H1 (cell line): Measurements from ENCODE around the gene MAF. TPM values are rescaled to one million over a fixed set of nuclear protein-coding genes. Genes with fewer than 3 reads are reported as not detected.

Experiments
- CTCF ChIA-PET: fragments of 300-600 bp; sonication (Branson Sonifier 250); formaldehyde crosslinking; loops from one replicate; lab custom pipeline; 2021; ENCODE audit not compliant: partially characterized antibody; lab: Charles Lee
- POLR2A ChIA-PET: fragments of 300-600 bp; sonication (Branson Sonifier 250); formaldehyde crosslinking; loops from one replicate; lab custom pipeline; 2021; ENCODE audit warnings: inconsistent platforms; ENCODE audit not compliant: partially characterized antibody; lab: Charles Lee
- DNase-seq, 2 experiments: peaks; one replicate each; pipeline versions ENCODE4 v3.0.0 to v3.0.0-alpha.2; 2010 to 2022; ENCODE audit warnings: low spot score in 2 of 2, low read depth in 1 of 2, mixed read lengths in 1 of 2
- FAIRE-seq: peaks from 2 replicates; lab custom pipeline; 2011; peaks lifted over from hg19 to GRCh38; lab: Jason Lieb, UNC
- H2AFZ ChIP-seq: 2 replicates; pipeline ENCODE4 v1.8.1; 2012; ENCODE audit warnings: low read length, inconsistent platforms
- H2AK5ac ChIP-seq: 2 replicates; pipeline ENCODE4 v1.6.1; 2013; ENCODE audit warnings: low read depth, low read length
- H2BK120ac ChIP-seq: replicated peaks from 2 replicates; pipeline ENCODE3; 2013; ENCODE audit warnings: low read depth, low read length, inconsistent platforms
- H2BK12ac ChIP-seq: 2 replicates; pipeline ENCODE4 v1.6.1; 2013; ENCODE audit warnings: low read depth, low read length
- H2BK15ac ChIP-seq: 2 replicates; pipeline ENCODE4 v1.6.1; 2013; ENCODE audit warnings: low read length
- H2BK20ac ChIP-seq: 2 replicates; pipeline ENCODE4 v1.6.1; 2013; ENCODE audit warnings: low read length
- H2BK5ac ChIP-seq: 2 replicates; pipeline ENCODE4 v1.6.1; 2013; ENCODE audit warnings: low read depth, low read length
- H3K14ac ChIP-seq: 2 replicates; pipeline ENCODE4 v1.6.1; 2013; ENCODE audit warnings: inconsistent platforms; ENCODE audit not compliant: insufficient read length
- H3K18ac ChIP-seq: 2 replicates; pipeline ENCODE4 v1.6.1; 2013; ENCODE audit warnings: low read length; ENCODE audit errors: extremely low read depth
- H3K23ac ChIP-seq: 2 replicates; pipeline ENCODE4 v1.6.1; 2013; ENCODE audit warnings: inconsistent platforms; ENCODE audit not compliant: insufficient read length
- H3K23me2 ChIP-seq: 2 replicates; pipeline ENCODE4 v1.6.1; 2013; ENCODE audit warnings: low read depth, low read length
- H3K27ac ChIP-seq: 2 replicates; pipeline ENCODE4 v1.6.1; 2011; ENCODE audit warnings: low read depth, low read length, inconsistent platforms
- H3K27me3 ChIP-seq, 4 experiments: replicated peaks in 1 of 4; 1 replicate in 1 of 4; 2 replicates in 3 of 4; pipeline versions ENCODE4 v1.6.1 to v1.8.1; 2011 to 2013; ENCODE audit warnings: low read length in 3 of 4, mild to moderate bottlenecking in 3 of 4, inconsistent platforms in 2 of 4, mixed read lengths in 2 of 4, moderate library complexity in 1 of 4; ENCODE audit not compliant: control insufficient read depth in 3 of 4, insufficient read depth in 3 of 4; ENCODE audit errors: extremely low read depth in 1 of 4
- H3K36me3 ChIP-seq, 4 experiments: 2 replicates each; pipeline versions ENCODE4 v1.6.1 to v1.8.1; 2011 to 2013; ENCODE audit warnings: mild to moderate bottlenecking in 4 of 4, low read length in 3 of 4, moderate library complexity in 2 of 4, control low read depth in 1 of 4, inconsistent platforms in 1 of 4; ENCODE audit not compliant: insufficient read depth in 4 of 4, control insufficient read depth in 2 of 4
- H3K4ac ChIP-seq: replicated peaks from 2 replicates; pipeline ENCODE3; 2013; ENCODE audit warnings: low read length, low read depth, mixed read lengths, inconsistent platforms; ENCODE audit not compliant: insufficient read length
- H3K4me1 ChIP-seq, 4 experiments: replicated peaks in 1 of 4; 1 replicate in 1 of 4; 2 replicates in 3 of 4; pipeline versions ENCODE4 v1.6.1 to v1.8.1; 2011 to 2013; ENCODE audit warnings: low read length in 3 of 4, inconsistent platforms in 2 of 4, mixed read lengths in 1 of 4; ENCODE audit not compliant: insufficient read depth in 4 of 4, control insufficient read depth in 3 of 4
- H3K4me2 ChIP-seq, 2 experiments: 2 replicates each; pipeline versions ENCODE4 v1.6.1 to v1.8.1; 2011 to 2013; ENCODE audit warnings: low read depth in 2 of 2, low read length in 2 of 2, control low read depth in 1 of 2, inconsistent platforms in 1 of 2, mild to moderate bottlenecking in 1 of 2; ENCODE audit not compliant: insufficient read depth in 1 of 2
- H3K4me3 ChIP-seq, 4 experiments: fragments of 200-600, 300-600 bp in 1 of 4; sonication (generic), shearing (Covaris generic), sonication (Bioruptor Twin) in 1 of 4; 2 replicates each; pipeline versions ENCODE4 v1.5.1 to v1.8.1; 2011 to 2016; ENCODE audit warnings: low read length in 4 of 4, low read depth in 3 of 4, control low read depth in 2 of 4, inconsistent platforms in 2 of 4, mild to moderate bottlenecking in 2 of 4, mixed read lengths in 1 of 4, moderate library complexity in 1 of 4; ENCODE audit not compliant: insufficient read depth in 2 of 4; ENCODE audit errors: extremely low read depth in 1 of 4
- H3K56ac ChIP-seq: replicated peaks from 2 replicates; pipeline ENCODE3; 2013; ENCODE audit warnings: low read depth, mild to moderate bottlenecking, mixed read lengths, low read length, inconsistent platforms; ENCODE audit not compliant: insufficient read length
- H3K79me1 ChIP-seq: 2 replicates; pipeline ENCODE4 v1.6.1; 2013; ENCODE audit warnings: low read depth, low read length, control low read depth
- H3K79me2 ChIP-seq, 2 experiments: 2 replicates each; pipeline versions ENCODE4 v1.6.1 to v1.8.1; 2012 to 2013; ENCODE audit warnings: low read length in 2 of 2, mild to moderate bottlenecking in 2 of 2, inconsistent platforms in 1 of 2; ENCODE audit not compliant: insufficient read depth in 2 of 2, control insufficient read depth in 1 of 2
- H3K9ac ChIP-seq, 4 experiments: replicated peaks in 1 of 4; 1 replicate in 1 of 4; 2 replicates in 3 of 4; pipeline versions ENCODE4 v1.6.1 to v1.8.1; 2011 to 2013; ENCODE audit warnings: low read depth in 3 of 4, low read length in 3 of 4, control low read depth in 2 of 4, mild to moderate bottlenecking in 2 of 4, moderate library complexity in 2 of 4, inconsistent platforms in 1 of 4; ENCODE audit errors: extremely low read depth in 1 of 4
- H3K9me3 ChIP-seq, 2 experiments: 2 replicates each; pipeline versions ENCODE4 v1.6.1 to v1.8.1; 2012 to 2013; ENCODE audit warnings: mild to moderate bottlenecking in 2 of 2, moderate library complexity in 2 of 2, control low read depth in 1 of 2, inconsistent platforms in 1 of 2, low read depth in 1 of 2, low read length in 1 of 2, mixed read lengths in 1 of 2; ENCODE audit not compliant: insufficient read depth in 2 of 2
- H4K20me1 ChIP-seq, 2 experiments: replicated peaks in 1 of 2; 2 replicates each; pipeline versions ENCODE3 to v1.8.1; 2011 to 2013; ENCODE audit warnings: inconsistent platforms in 2 of 2, low read length in 2 of 2, mild to moderate bottlenecking in 1 of 2; ENCODE audit not compliant: insufficient read depth in 2 of 2, control insufficient read depth in 1 of 2
- H4K5ac ChIP-seq: 2 replicates; pipeline ENCODE4 v1.6.1; 2013; ENCODE audit warnings: low read length, low read depth, mixed read lengths, inconsistent platforms; ENCODE audit not compliant: insufficient read length
- H4K8ac ChIP-seq: 2 replicates; pipeline ENCODE4 v1.8.0; 2013; ENCODE audit warnings: mild to moderate bottlenecking, moderate library complexity, low read length, inconsistent platforms; ENCODE audit not compliant: insufficient read depth; ENCODE audit errors: extremely low read depth
- H4K91ac ChIP-seq: replicated peaks from 2 replicates; pipeline ENCODE3; 2013; ENCODE audit warnings: low read length, mixed read lengths, inconsistent platforms; ENCODE audit not compliant: insufficient read length
- FOSL1 ChIP-seq: IDR thresholded peaks from 2 replicates; pipeline ENCODE4 v1.6.1; 2011; ENCODE audit warnings: mild to moderate bottlenecking, low read depth, low read length, moderate library complexity; ENCODE audit not compliant: insufficient read depth
- KDM1A ChIP-seq: fragments of 200-600, 300-600 bp; sonication (generic); IDR thresholded peaks from 2 replicates; pipeline ENCODE4 v1.7.1; 2016; ENCODE audit warnings: mild to moderate bottlenecking, low read length, borderline replicate concordance
- KDM4A ChIP-seq: IDR thresholded peaks from one replicate; pipeline ENCODE4 v1.7.1; 2012; ENCODE audit warnings: low read depth, mild to moderate bottlenecking, moderate library complexity, low read length, inconsistent platforms; ENCODE audit not compliant: severe bottlenecking
- TEAD4 ChIP-seq: IDR thresholded peaks from 2 replicates; pipeline ENCODE4 v1.6.1; 2012; ENCODE audit warnings: low read depth, low read length, inconsistent platforms, mixed read lengths
- YY1 ChIP-seq: IDR thresholded peaks from 2 replicates; pipeline ENCODE4 v1.6.1; 2011; ENCODE audit warnings: low read depth, mild to moderate bottlenecking, low read length
- WGBS, 2 experiments: shearing (Covaris generic) in 1 of 2; methylation state at CpG; one replicate each; pipeline versions ENCODE4 v1.1.6 to v1.1.7; 2013 to 2015; ENCODE audit warnings: low lambda C conversion rate in 2 of 2, mixed read lengths in 2 of 2, inconsistent platforms in 1 of 2, low coverage in 1 of 2, missing lambda C conversion rate in 1 of 2; ENCODE audit not compliant: insufficient replicate concordance in 2 of 2, insufficient coverage in 1 of 2, insufficient read length in 1 of 2; ENCODE audit errors: extremely low coverage in 1 of 2, missing lambda C conversion rate in 1 of 2; 5-methylcytosine and 5-hydroxymethylcytosine counted together
- polyA plus RNA-seq, 7 experiments: library from polyadenylated mRNA; depleted of rRNA in 3 of 7; stranded (reverse) in 5 of 7; unstranded in 2 of 7; fragments of >200 nt in 5 of 7; fragments of 200-250 nt in 2 of 7; gene quantifications; 1 replicate in 5 of 7; 2 replicates in 1 of 7; 4 replicates in 1 of 7; pipeline versions ENCODE4 v1.2.1 to v1.2.3, GENCODE V29; 2011 to 2013; ENCODE audit warnings: missing spikeins in 2 of 7, mixed read lengths in 2 of 7
- total RNA-seq: library from RNA; stranded (reverse); fragmentation: NEBNext Ultra II Directional; extraction: Animal tissue kit (Norgen Biotek cat#: 25700); gene quantifications from 2 replicates; pipeline ENCODE4 v1.2.1, GENCODE V29; 2021

MAF gene
- total and polyA plus RNA-seq, 2 of the 8 experiments (the other 6 are each of a cell fraction or from before 2014, with no cell fraction given): 1.3 to 2.7 TPM

GRCh38 chr16:79640513-79641360 is 40.2 kb upstream of the MAF start:
- no peak overlapping the region for H3K18ac ChIP-seq
- CTCF ChIA-PET: no interaction called here
- DNase-seq (no peak), FAIRE-seq (no peak)
- no peaks in the 10 kb centered on the region for H3K9me3 ChIP-seq
- no peaks in the 10 kb centered on the region for H3K79me1 ChIP-seq
- no peaks in the 10 kb centered on the region for H3K27me3 ChIP-seq
- 89% methylated on average over 15 of the region's 16 CpGs; no CpG with 5 or more reads in 1 of the 2 experiments for WGBS, 2 experiments
- no peak for TF ChIP-seq YY1
- no peak for TF ChIP-seq TEAD4
- TF ChIP-seq KDM1A: no peak
- TF ChIP-seq FOSL1: no peak
- no peak for TF ChIP-seq KDM4A
- H4K8ac ChIP-seq: no peak overlapping the region
- no peaks in the 10 kb centered on the region for H4K20me1 ChIP-seq
- H3K23me2 ChIP-seq: no peaks in the 10 kb centered on the region
- H3K4me3 ChIP-seq: no peak overlapping the region
- no peak overlapping the region for H3K4ac ChIP-seq
- H3K56ac ChIP-seq: no peak overlapping the region
- H2BK5ac ChIP-seq: no peak overlapping the region
- no peak overlapping the region for H2BK15ac ChIP-seq
- H3K23ac ChIP-seq: no peak overlapping the region
- no peak overlapping the region for H2AK5ac ChIP-seq
- H3K79me2 ChIP-seq: no peaks in the 10 kb centered on the region
- POLR2A ChIA-PET: no interaction called here
- H3K27ac ChIP-seq: no peak overlapping the region
- no peak overlapping the region for H3K4me2 ChIP-seq
- H3K4me1 ChIP-seq: no peaks in the 10 kb centered on the region
- H2BK12ac ChIP-seq: no peak overlapping the region
- no peak overlapping the region for H2BK120ac ChIP-seq
- no peak overlapping the region for H4K91ac ChIP-seq
- no peak overlapping the region for H4K5ac ChIP-seq
- no peak overlapping the region for H2BK20ac ChIP-seq
- no peak overlapping the region for H3K14ac ChIP-seq
- no peaks in the 10 kb centered on the region for H3K36me3 ChIP-seq
- no peak overlapping the region for H2AFZ ChIP-seq
- H3K9ac ChIP-seq: no peak overlapping the region
